OCI-M1 (cell line): Measurements from ENCODE around the gene GARS1.

Experiments
- DNase-seq: peaks from one replicate; lab custom pipeline; 2025; lab: John Stamatoyannopoulos, UW

GARS1 gene

GRCh38 chr7:30682212-30683083, 87.8 kb downstream of the GARS1 start, which contains the start of gene CRHR2:
CRHR2 (minus strand) TSS chr7:30682456; CDS start chr7:30682280, 176 bp downstream.
- no peak for DNase-seq

- no peak for DNase-seq
Observed at GRCh38 chr7:30683306-30683705, 88.6 kb downstream of the GARS1 start.
